K562 (cell line): Measurements from ENCODE around the gene GYPE. TPM values are rescaled to one million over a fixed set of nuclear protein-coding genes. Genes with fewer than 3 reads are reported as not detected.
A peak's percentile ranks its signal among the peaks of the same experiment; 100 is the strongest.
"Not testable (repeated sequence)": the region's sequence is repeated elsewhere in the genome, so short reads cannot be mapped to it uniquely, and the experiment has no call there.

ENCODE experiments used
- ATAC-seq: fragments of 200-7000 bp; cut with Tn5 transposase; 3 replicates; pipeline ENCODE4 v1.9.1; 2020; ENCODE audit warnings: moderate library complexity
- BruUV-seq: library from RNA; stranded (reverse); fragments of 400-500 nt; replicated peaks from 2 replicates; lab custom pipeline; 2021; lab: Mats Ljungman, UMichigan
- CTCF ChIA-PET: fragments of 300-600 bp; formaldehyde crosslinking; extraction: SDS; loops from one replicate; lab custom pipeline; 2021; ENCODE audit warnings: low intra/inter-chr PET ratio; lab: Yijun Ruan, JAX
- POLR2A ChIA-PET: fragments of 300-600, 350-650 bp; sonication (Branson Sonifier 250); formaldehyde crosslinking; extraction: SDS; loops from one replicate; lab custom pipeline; 2021; ENCODE audit warnings: antibody characterized with exemption, inconsistent platforms; lab: Yijun Ruan, JAX
- DNase-seq, 4 experiments: peaks; one replicate each; pipeline versions ENCODE4 v3.0.0 to v3.0.0-alpha.2; 2011 to 2018; ENCODE audit warnings: low spot score in 3 of 4, mixed read lengths in 3 of 4; ENCODE audit errors: extremely low read depth in 1 of 4
- FAIRE-seq: peaks from 2 replicates; lab custom pipeline; 2011; peaks lifted over from hg19 to GRCh38; lab: Jason Lieb, UNC
- H2AFZ ChIP-seq: 2 replicates; pipeline ENCODE4 v1.6.0; 2011; ENCODE audit warnings: low read depth, low read length, control low read depth, inconsistent platforms
- H3K27ac ChIP-seq: fragments of 200-600 bp; 3 replicates; pipeline ENCODE4 v1.8.0; 2011; ENCODE audit warnings: low read depth, mild to moderate bottlenecking, control low read depth, inconsistent platforms, low read length, moderate library complexity, mixed read lengths; ENCODE audit errors: extremely low read depth
- H3K27me3 ChIP-seq, 2 experiments: fragments of 300-600 bp in 1 of 2; 2 replicates in 1 of 2; 3 replicates in 1 of 2; pipeline versions ENCODE4 v1.6.0 to v1.8.0; 2011; ENCODE audit warnings: inconsistent platforms in 2 of 2, low read length in 2 of 2, mild to moderate bottlenecking in 1 of 2, mixed read lengths in 1 of 2, moderate library complexity in 1 of 2; ENCODE audit not compliant: control insufficient read depth in 2 of 2, insufficient read depth in 2 of 2
- H3K36me3 ChIP-seq: fragments of 300-600 bp; 3 replicates; pipeline ENCODE4 v1.8.0; 2011; ENCODE audit warnings: mild to moderate bottlenecking, low read length, inconsistent platforms; ENCODE audit not compliant: control insufficient read depth, insufficient read depth
- H3K4me1 ChIP-seq, 2 experiments: fragments of 200-600 bp in 1 of 2; replicated peaks in 1 of 2; 2 replicates in 1 of 2; 3 replicates in 1 of 2; pipeline versions ENCODE4 v1.5.1 to v1.8.0; 2011; ENCODE audit warnings: inconsistent platforms in 2 of 2, low read length in 2 of 2, mild to moderate bottlenecking in 1 of 2, mixed read lengths in 1 of 2, moderate library complexity in 1 of 2; ENCODE audit not compliant: control insufficient read depth in 2 of 2, insufficient read depth in 2 of 2
- H3K4me2 ChIP-seq: 2 replicates; pipeline ENCODE4 v1.6.1; 2011; ENCODE audit warnings: low read length, control low read depth, inconsistent platforms, mixed read lengths; ENCODE audit not compliant: insufficient read depth
- H3K4me3 ChIP-seq: fragments of 200-600 bp; sonication (generic), shearing (Covaris generic); 2 replicates; pipeline ENCODE4 v1.5.1; 2016; ENCODE audit warnings: control low read depth, inconsistent platforms
- H3K79me2 ChIP-seq: fragments of 200-600 bp; 3 replicates; pipeline ENCODE4 v1.8.0; 2011; ENCODE audit warnings: low read length, inconsistent platforms; ENCODE audit not compliant: control insufficient read depth, insufficient read depth
- H3K9ac ChIP-seq, 2 experiments: 2 replicates each; pipeline versions ENCODE4 v1.6.0 to v1.6.1; 2011; ENCODE audit warnings: low read depth in 2 of 2, low read length in 2 of 2, control low read depth in 1 of 2, inconsistent platforms in 1 of 2, mild to moderate bottlenecking in 1 of 2, mixed read lengths in 1 of 2; ENCODE audit not compliant: insufficient read depth in 1 of 2
- H3K9me1 ChIP-seq: one replicate; pipeline ENCODE4 v1.6.0; 2011; ENCODE audit warnings: inconsistent platforms, mild to moderate bottlenecking, low read length, moderate library complexity; ENCODE audit not compliant: control insufficient read depth, insufficient read depth
- H3K9me3 ChIP-seq: replicated peaks from 2 replicates; pipeline ENCODE4 v1.5.1; 2011; ENCODE audit warnings: low read depth, low read length, inconsistent platforms; ENCODE audit not compliant: control insufficient read depth, insufficient read depth
- H4K20me1 ChIP-seq: replicated peaks from 2 replicates; pipeline ENCODE4 v1.6.1; 2011; ENCODE audit warnings: low read length, inconsistent platforms, mixed read lengths; ENCODE audit not compliant: control insufficient read depth, insufficient read depth
- HMBOX1 ChIP-seq: sonication (generic); IDR thresholded peaks from 2 replicates; pipeline ENCODE4 v1.6.1; 2016
- LEF1 ChIP-seq: fragments of 450-650 bp; IDR thresholded peaks from 2 replicates; pipeline ENCODE4 v1.6.1; 2016; ENCODE audit warnings: mild to moderate bottlenecking
- NCOA2 ChIP-seq, 2 experiments: fragments of 450-650 bp; IDR thresholded peaks; 2 replicates each; pipeline ENCODE4 v1.6.1; 2018; ENCODE audit warnings: mild to moderate bottlenecking in 2 of 2, moderate library complexity in 1 of 2; ENCODE audit not compliant: partially characterized antibody in 2 of 2
- NFIC ChIP-seq: fragments of 450-650 bp; IDR thresholded peaks from 2 replicates; pipeline ENCODE4 v1.6.1; 2017; ENCODE audit warnings: mild to moderate bottlenecking, inconsistent platforms
- WGBS: fragments of 100-300 bp; shearing (Covaris generic); methylation state at CpG from one replicate; pipeline ENCODE4 v1.1.6; 2016; ENCODE audit warnings: low coverage, mixed read lengths; ENCODE audit not compliant: insufficient coverage; ENCODE audit errors: missing lambda C conversion rate; 5-methylcytosine and 5-hydroxymethylcytosine counted together
- in situ Hi-C: fragments of 300-500 bp; cut with MboI; formaldehyde crosslinking; loops from 4 replicates; pipeline ENCODE4 v1.15.0; 2018; ENCODE audit warnings: inconsistent platforms, mixed read lengths
- intact Hi-C: fragments of 100-400 bp; cut with micrococcal nuclease; formaldehyde crosslinking; loops from 2 replicates; pipeline ENCODE4 v1.14.2; 2022
- polyA plus RNA-seq, 8 experiments: library from polyadenylated mRNA; depleted of rRNA in 4 of 8; stranded (reverse) in 5 of 8; unstranded in 3 of 8; fragments of >200 nt; fragmentation: Nextera tagmentation in 2 of 8; fragmentation: Illumina TruSeq in 1 of 8; extraction: Ambion mirVana in 2 of 8; extraction: Trizol in 1 of 8; gene quantifications; 2 replicates each; pipeline versions ENCODE4 v1.2.1 to v1.2.3, GENCODE V29; 2011 to 2014; ENCODE audit warnings: inconsistent platforms in 1 of 8, missing spikeins in 1 of 8
- total RNA-seq, 7 experiments: library from RNA; depleted of rRNA in 6 of 7; stranded (reverse); fragments of >200 nt in 6 of 7; fragmentation: Illumina TruSeq in 2 of 7; extraction: Trizol in 2 of 7; gene quantifications; 2 replicates each; pipeline versions ENCODE4 v1.2.1 to v1.2.3, GENCODE V29; 2011 to 2021; ENCODE audit warnings: low replicate concordance in 1 of 7

GYPE gene
- total and polyA plus RNA-seq, 9 of the 15 experiments (the other 6 are each of a cell fraction or from before 2014, with no cell fraction given): 16.8 to 108 (median 43.7) TPM

- peak in 1 of 2 experiments; percentile 45 for TF ChIP-seq NCOA2 (IDR thresholded peaks at IDR 0.05; ENCODE audit: partially characterized antibody in 2 of 2)
- TF ChIP-seq LEF1: peak; percentile 74; the same call in 1 of the 2 replicates
These were observed 50.7 kb downstream of the GYPE start (continued) for GRCh38 chr4:143854645-143855044.

- intact Hi-C loops, FAIRE-seq, H3K36me3 ChIP-seq, H3K9me1 ChIP-seq, H3K4me3 ChIP-seq, BruUV-seq, H3K79me2 ChIP-seq, POLR2A ChIA-PET, H3K27me3 ChIP-seq, in situ Hi-C loops, H3K9ac ChIP-seq, H3K4me1 ChIP-seq, H3K4me2 ChIP-seq, H3K9me3 ChIP-seq, CTCF ChIA-PET, H4K20me1 ChIP-seq: not testable (repeated sequence)
- WGBS: 17% methylated on average over 2 of the region's 2 CpGs
- TF ChIP-seq NFIC (peak; percentile 12; the same call in 1 of the 2 replicates), HMBOX1 (peak; percentile 44; the same call in 1 of the 2 replicates)
- peak overlapping the region; percentile 40; the same call in 1 of the 3 replicates for H3K27ac ChIP-seq
- peak overlapping the region; percentile 66 for H2AFZ ChIP-seq
- peak; percentile 68 for ATAC-seq
- peak in 1 of 4 experiments; percentile 51 for DNase-seq
These were observed 56.1 kb downstream of the GYPE start for GRCh38 chr4:143849296-143849695.
